HG03442 (cell line): ENCODE measurements around the gene PPY.
"Not testable (repeated sequence)": the region's sequence is repeated elsewhere in the genome, so short reads cannot be mapped to it uniquely, and the experiment has no call there.

Experiments used
- ATAC-seq: cut with Tn5 transposase; IDR thresholded peaks from one replicate; pipeline ENCODE4 v1.9.1; 2021; ENCODE audit warnings: mild to moderate bottlenecking, moderate library complexity; ENCODE audit not compliant: unreplicated experiment

The PPY gene

DNA sequence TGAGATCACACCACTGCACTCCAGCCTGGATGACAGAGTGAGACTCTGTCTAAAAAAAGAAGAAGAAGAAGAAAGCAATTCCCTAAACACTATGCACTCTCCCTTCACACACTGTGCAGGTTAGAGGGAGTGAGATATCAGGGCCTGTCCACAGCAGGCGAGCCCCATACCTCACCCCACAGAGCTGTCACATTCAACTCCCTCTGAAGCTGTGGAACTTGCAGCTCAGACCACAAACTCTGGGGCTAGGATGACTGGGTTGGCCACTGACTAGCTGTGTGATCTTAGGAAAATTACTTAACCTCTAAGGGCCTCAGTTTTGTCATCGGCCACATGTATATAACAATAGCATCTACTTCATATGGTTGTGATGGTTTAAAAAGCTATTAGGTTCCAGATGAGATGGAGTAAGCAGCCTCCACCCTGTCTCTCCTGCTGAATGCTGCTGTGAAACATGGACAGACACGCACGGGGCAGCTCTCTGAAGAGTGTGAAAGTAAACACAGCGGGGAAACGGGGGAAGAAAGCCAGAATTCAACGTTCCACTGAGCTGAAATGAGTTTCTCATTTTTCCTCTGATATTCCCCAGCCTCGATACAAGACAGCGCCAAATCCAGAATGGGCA, 25.1 kb upstream of the PPY start:
- ATAC-seq = no peak

GRCh38 chr17:43966276-43966675, 24.0 kb upstream of the PPY start:
- ATAC-seq = no peak

DNA sequence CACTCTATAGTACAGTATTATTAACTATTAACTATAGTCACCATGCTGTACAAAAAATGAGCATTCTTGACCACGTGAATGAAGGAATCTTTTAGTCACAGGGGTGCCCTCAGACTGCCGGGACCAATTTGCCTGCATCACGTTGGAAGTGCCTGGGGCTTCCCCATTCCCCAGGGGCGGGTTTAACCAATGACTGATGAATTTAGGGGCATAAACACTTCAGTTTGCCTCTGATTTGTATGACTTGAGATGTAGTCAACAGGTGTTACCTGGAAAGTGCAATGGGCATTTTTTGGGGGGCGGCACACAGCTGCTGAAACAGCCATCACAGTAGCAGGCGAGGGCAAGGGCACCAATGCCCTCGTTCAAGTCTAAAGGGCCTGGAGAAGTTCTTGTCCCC, 20.2 kb upstream of the PPY start:
- ATAC-seq = no peak

- ATAC-seq = no peak
Measured at GRCh38 chr17:43961954-43962353, 19.7 kb upstream of the PPY start.

GRCh38 chr17:43961292-43961691, 19.0 kb upstream of the PPY start:
- not testable (repeated sequence) for ATAC-seq

DNA sequence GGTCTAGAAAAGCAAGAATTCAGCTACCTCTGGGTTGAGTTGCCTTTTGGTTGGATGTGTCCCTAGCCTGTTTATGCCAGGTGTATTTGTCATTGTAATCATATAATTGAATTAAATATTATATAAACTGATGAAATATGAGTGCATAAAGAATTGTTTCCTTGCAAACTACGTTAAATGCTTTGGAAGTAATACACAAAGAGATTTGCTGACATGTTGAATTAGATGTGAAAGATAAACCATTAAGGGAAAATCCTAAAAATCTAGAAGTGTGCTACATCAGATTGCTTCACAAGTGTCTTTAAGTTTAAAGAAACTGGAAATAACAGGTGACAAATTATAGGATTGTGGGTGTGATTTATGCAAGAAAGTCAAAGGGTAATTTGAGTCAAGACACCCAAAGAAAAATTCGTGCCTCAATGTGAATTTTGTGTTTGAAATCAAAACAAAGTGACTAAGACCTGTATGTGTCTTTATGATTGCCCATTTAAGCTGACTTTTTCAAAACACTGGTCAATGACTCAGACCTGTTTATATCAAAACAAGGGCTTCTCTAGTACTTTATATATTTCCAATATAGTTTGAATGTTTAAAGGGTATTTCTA, 16.6 kb upstream of the PPY start:
- ATAC-seq = no peak

DNA sequence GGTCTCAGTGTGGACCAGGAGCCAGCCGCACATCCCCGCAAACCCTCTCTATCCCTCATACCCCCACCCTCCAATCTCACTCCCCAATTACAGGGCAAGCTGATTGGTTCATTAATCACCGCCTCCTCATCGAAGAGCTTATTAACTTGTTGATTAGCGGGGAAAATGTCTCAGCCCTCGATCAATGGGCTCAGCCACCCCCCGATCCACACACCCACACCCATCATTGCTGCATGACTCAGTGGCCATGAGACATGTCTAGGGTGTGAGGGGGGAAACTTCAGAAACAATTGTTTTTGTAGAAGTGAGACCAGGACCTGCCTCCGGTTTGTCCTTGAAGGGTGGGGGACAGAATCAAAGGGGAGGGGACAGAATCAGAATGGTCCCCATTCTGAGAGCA, 13.9 kb upstream of the PPY start:
- ATAC-seq = no peak

- ATAC-seq = no peak
Measured at GRCh38 chr17:43953746-43954145, 11.5 kb upstream of the PPY start, which contains the start of gene PYY. Gene PYY (minus strand): TSS chr17:43953940. CDS start chr17:43953483, 457 bp downstream.

DNA sequence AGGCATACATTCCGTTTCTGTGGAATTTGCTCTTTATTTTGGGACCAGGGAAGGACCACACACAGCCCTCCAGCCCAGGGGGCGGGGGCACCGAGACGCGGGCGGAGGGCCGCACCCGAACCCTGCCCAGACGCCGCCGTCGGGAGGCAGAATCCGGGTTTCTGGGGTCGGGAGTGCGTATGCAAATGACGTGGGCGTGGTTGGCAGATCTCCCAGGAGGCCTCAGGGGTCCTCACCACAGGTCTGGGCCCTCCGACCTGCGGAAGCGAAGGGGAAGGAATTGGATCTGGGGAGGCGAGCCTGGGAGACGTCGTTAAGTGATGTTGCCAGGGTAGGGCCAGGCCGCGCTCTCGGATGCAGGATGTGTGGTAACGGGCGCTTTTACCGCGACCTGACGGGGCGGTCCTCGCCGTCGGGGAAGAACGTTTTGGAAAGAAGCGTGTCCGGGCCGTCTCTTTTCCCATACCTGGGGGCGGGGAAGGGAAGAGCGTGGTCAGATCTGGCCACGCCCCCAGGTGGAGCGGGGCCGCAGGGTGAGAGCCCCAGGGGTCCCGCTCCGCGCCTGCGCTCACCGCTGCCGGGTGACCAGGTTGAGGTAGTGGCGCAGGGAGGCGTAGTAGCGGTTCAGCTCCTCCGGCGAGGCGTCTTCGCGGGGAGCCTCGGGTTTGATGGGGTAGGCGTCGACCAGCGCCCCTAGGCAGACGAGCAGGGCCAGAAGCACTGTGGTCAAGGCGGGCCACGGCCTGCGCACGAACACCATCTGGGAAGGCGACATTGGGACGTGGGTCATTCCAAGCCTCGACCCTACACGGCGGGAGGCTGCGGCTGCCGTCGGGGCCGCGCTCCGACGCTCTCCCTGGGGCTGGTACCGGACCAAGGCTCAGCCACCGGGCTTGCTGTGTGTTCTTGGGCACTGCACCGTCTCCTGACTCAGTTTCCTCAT, 10.7 kb upstream of the PPY start:
- ATAC-seq = no peak

GRCh38 chr17:43952351-43952723, 10.1 kb upstream of the PPY start:
- ATAC-seq = no peak

DNA sequence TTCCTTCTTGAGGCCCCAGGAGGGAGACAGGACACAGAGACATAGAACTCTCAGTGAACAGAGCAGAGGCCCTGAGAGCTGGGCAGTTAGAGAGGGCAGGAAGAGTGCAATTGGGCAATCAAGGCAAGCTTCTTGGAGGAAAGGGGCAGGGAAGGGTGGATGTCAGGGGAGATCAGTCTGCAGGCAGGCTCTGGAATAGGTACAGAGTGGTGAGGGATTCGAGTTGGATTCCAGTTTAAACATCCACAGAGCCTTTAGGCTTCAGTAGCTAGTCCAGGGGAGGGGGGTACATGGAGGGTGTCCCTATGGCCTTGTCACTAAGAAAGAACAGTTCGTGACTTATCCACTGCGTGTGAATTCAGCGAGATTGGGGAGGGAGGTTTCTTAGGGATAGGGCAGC, 9.5 kb upstream of the PPY start:
- ATAC-seq = no peak

GRCh38 chr17:43950554-43950953, 8.3 kb upstream of the PPY start:
- no peak for ATAC-seq

- ATAC-seq = no peak
Measured at GRCh38 chr17:43949781-43950180, 7.5 kb upstream of the PPY start.

DNA sequence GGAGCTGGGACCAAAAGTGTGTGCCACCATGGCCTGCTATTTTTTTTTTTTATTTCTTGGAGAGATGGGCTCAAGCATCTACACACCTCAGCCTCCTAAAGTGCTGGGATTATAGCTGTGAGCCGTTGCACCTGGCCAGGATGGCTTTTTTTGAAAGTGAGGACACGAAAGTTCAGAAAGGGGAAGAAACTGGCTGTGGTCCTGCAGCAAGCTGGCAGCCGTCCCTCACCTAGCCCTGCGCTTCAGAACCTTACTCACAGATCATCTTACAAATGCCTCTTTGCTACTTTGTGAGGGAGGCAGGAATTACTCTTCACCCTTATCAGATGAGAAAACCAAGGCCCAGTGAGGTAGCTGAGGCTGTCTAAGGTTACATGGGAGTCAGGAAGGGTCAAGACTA, 4.5 kb upstream of the PPY start:
- no peak for ATAC-seq

DNA sequence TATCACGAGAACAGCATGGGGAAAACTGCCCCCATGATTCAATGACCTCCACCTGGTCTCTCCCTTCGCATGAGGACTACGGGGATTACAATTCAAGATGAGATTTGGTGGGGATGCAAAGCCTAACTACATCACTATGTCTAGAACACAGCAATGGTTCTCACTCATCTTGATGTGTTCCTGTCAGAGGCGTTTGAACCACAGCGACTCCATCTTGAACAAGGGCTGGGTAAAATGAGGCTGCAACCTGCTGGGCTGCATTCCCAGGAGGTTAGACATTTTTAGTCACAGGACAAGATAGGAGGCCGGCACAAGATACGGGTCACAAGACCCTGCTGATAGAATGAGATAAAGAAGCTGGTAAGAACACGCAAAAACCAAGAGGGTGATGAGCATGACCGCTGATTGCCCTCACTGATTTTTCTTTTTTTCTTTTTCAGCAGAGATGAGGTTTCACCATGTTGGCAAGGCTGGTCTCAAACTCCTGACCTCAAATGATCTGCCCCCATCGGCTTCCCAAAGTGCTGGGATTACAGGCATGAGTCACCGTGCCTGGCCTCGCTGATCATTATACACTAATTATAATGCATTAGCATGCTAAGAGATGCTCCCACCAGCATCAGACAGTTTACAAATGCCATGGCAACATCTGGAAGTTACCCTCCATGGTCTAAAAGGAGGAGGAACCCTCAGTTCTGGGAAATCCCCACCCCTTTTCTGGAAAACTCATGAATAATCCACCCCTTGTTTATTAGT, 3.0 kb upstream of the PPY start:
- no peak for ATAC-seq

- no peak for ATAC-seq
Measured at GRCh38 chr17:43940630-43941029, 1.6 kb downstream of the PPY start.

- no peak for ATAC-seq
Measured at GRCh38 chr17:43939886-43940285, 2.4 kb downstream of the PPY start.

DNA sequence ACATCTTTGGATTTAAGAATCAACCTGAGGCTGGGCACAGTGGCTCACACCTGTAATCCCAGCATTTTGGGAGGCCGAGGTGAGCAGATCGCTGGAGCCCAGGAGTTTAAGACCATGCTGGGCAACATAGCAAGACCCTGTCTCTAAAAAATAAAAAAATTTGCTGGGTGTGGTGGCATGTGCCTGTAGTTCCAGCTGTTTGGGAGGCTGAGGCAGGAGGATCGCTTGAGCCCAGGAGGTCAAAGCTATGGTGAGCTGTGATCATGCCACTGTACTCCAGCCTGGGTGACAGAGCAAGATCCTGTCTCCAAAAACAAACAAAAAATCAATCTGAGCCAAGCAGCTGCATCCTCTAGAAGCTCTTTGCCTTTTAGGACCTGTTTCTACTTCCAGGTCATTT, 2.8 kb downstream of the PPY start:
- ATAC-seq = not testable (repeated sequence)

DNA sequence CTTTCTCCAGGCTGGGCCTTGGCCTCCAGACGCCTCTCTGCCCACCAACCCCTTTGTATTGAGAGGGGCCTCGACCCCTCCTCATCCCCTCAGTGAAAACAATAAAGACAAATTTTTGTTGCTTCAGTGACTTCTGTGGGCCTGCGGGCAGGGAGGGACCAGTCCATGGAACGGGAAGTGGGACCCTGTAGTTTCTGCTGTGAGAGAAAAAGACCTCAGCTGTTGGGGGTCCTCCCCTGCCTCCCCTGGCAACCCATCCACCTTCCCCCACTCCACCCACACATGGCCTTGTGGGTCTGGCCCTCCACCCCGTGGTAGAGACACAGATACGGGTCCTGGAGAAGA, 3.5 kb downstream of the PPY start:
- ATAC-seq = no peak

DNA sequence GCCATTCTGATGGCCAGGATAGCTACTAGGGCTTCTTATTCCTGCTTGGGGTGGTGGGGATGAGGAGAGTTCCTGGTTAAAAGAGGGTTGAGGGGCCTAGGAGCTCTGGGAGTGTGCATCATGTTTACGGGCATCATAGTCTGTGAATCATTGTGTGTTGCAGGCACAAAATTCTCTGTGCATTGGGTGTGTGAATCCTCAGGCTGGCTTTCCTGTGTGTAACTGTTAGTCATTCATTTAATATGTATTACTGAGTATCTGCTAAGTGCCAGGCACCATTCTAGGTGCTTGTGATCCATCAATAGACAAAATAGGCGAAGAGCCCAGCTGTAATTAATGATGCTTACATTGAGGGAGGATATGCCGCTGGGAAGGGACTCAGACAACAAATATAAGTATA, 5.8 kb downstream of the PPY start:
- ATAC-seq = no peak

DNA sequence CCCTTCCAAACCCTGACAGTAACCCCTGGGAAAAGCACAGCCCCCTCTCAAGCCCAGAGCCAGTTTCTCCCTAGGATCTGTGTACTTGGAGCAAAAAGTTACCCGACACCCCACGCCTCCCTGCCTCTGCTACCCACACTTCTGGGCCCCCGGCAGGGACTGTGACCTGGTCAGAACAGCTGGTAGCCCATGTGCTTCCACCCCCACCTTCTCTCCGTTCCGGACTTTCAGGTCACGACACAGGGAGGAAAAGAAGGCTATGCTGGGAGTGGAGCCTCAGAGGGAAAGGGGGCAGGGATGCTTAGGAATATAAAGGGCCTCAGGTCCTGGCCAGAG, 6.4 kb downstream of the PPY start:
- no peak for ATAC-seq
